NCI-H1694 treated with DMSO at 0.1 percent for 48 hours (cell line): ENCODE data around the gene OR10H3.
"Not testable (repeated sequence)": the region's sequence is repeated elsewhere in the genome, so short reads cannot be mapped to it uniquely, and the experiment has no call there.

Source experiments
- DNase-seq: peaks from one replicate; lab custom pipeline; 2025; lab: John Stamatoyannopoulos, UW

The OR10H3 gene

DNA sequence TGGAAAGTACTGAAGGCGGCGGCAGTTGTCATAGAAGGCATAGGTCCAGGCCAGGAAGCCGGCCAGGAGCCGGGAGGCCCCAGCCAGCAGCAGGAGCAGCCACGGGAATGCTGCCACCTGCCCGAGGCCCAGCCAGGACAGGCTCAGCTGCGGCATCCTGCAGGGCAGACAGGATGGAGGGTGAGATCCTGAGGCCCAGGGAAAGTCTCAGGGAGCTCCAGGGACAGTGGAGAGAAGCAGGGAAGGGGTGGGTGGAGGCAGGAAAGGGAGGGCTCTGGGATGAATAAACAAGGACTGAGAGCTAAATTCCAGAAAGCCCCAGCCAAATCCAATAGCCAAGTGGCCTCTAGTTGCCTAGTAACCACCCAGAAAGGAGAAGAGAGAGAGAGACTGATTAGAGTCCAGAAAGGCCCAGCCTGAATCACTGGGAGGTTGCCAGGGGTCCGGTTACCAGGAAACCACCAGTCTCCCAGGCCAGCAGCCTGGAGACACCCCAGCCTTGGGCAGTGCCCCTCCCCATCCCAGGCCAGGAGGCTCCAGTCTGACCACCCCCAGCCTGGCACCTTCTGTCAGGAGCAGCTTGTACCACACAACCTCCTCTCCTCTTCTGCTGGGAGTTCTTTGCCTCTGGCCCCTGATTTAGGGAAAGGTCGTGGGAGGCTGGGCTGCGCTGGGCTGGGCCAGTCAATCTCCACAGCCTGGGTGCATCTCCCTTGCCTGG, 42.1 kb downstream of the OR10H3 start:
- DNase-seq: no peak

GRCh38 chr19:15780610-15781418, 43.0 kb downstream of the OR10H3 start:
- no peak for DNase-seq

DNA sequence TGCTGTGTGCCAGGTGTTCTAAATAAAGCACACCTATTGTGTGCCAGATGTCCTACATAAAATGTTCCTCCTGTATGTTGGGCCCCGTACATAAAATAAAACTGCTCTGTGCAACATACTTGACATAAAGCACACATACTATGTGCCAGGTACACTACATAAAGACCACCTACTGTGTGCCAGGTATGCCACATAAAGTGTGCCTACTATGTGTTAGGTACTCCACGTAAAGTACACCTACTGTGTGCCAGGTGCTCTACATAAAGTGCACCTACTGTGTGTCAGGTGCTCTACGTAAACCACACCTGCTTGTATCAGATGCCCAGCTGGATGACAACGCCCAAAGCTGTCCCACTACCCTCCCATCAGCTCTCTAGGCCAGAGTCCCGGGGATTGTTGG, 43.9 kb downstream of the OR10H3 start:
- no peak for DNase-seq

- no peak for DNase-seq
Measured at GRCh38 chr19:15782211-15782610, 44.4 kb downstream of the OR10H3 start.

DNA sequence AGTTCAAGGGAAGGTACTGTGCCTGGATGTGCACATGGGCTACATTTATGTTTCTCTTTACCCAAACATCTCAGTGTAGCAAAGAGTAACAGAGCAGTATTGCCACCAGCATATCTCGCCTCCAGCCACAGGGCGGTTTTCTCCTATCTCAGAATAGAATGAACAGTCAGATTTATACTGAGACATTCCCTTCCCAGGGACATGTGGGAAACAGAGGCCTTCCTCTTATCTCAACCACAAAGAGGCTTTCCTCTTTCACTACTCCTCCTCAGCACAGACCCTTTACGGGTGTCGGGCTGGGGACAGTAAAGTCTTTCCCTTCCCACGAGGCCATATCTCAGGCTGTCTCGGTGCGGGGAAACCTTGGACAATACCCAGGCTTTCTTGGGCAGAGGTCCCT, 45.1 kb downstream of the OR10H3 start:
- DNase-seq: not testable (repeated sequence)

DNA sequence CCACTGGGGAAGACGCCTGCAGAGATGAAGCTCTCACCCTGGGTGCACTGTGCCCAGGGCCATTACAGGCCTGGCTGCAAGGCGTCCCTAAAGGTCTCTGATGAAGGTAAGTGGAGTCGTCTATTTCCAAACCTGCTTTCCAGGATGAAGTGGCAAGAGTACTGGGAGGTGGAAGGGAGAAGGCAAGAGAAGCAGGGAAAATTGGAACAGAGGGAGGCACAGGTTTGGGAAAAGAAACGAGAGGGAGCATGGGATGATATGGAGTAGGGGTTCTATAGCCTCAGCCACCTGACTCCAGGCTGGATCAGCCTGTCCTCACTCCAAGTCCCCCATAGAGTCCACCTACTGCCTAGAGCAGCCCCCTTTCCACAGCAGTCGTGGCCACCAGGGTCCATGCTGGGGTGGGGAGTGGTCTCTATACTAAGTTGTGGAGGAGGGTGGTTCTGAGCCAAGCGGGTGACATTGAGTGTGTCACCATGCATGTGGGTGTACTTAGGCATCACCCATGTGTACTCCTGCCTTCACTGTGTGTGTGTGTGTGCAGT, 49.9 kb downstream of the OR10H3 start, which contains the start of gene OR10H5:
Gene OR10H5 (plus strand): TSS at position 51 of the 545 bp plus-strand sequence. CDS start 6,388 bp downstream, outside the sequence.
- DNase-seq: no peak

DNA sequence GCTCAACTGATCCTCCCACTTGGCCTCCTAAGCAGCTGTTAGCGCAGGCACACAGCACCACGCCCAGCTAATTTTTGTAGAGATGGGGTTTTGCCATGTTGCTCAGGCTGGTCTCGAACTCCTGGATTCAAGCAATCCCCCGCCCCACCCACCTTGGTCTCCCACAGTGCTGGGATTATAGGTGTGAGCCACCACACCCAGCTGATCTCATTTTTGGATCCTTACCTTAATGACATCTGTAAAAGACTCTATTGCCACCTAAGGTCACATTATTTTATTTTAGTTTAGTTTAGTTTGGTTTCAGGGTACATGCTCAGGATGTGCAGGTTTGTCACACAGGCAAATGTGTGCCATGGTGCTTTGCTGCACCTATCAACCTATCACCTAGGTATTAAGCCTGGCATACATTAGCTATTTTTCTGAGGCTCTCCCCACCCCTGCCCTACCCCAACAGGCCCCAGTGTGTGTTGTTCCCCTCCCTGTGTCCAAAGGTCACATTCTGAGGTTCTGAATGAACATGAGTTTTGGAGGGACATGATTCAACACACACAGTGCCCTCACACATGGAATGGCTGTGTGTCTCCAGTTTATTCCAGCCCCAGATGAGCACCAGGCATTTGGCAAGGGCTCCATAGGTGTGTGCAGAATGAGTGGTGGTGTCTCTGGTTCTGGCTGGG, 50.9 kb downstream of the OR10H3 start:
- DNase-seq: no peak

DNA sequence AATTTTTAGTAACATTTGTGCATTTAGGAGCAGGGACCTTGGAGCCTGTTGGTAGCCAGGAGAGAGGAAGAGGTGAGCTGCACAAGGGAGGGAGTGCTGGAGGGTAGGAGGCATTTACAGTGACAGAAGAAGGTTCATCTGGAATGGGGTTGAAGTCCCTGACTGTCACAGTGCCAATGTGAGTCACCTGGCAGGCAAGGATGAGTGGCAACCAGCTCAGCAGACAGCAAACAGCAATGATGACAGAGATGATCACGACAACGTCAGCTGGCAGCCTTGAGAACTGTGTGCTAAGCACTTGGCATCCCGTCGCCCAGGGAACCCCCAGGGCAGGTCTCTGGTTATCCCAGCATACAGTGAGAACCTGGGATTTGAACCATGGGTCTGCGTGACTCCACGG, 52.3 kb downstream of the OR10H3 start:
- no peak for DNase-seq
